HepG2 (cell line): ENCODE measurements around the gene ALG3. TPM values are rescaled to one million over a fixed set of nuclear protein-coding genes. Genes with fewer than 3 reads are reported as not detected.

Experiments used
- ATM ChIP-seq: fragments of 450-650 bp; IDR thresholded peaks from 2 replicates; pipeline ENCODE4 v1.7.1; 2017; ENCODE audit warnings: mild to moderate bottlenecking, borderline replicate concordance
- CBX5 ChIP-seq: sonication (generic); formaldehyde crosslinking; IDR thresholded peaks from 2 replicates; pipeline ENCODE4 v1.4.0; 2020; ENCODE audit warnings: missing genetic modification reagents, borderline replicate concordance
- FOXA1 ChIP-seq, 2 experiments: fragments of 450-650 bp in 1 of 2; sonication (generic) in 1 of 2; formaldehyde crosslinking in 1 of 2; IDR thresholded peaks; 2 replicates each; pipeline versions ENCODE4 v1.4.0 to v1.6.1; 2016 to 2020; ENCODE audit warnings: missing genetic modification reagents in 1 of 2
- GATAD2A ChIP-seq: IDR thresholded peaks from 2 replicates; pipeline ENCODE4 v1.6.1; 2016
- HNF4A ChIP-seq: sonication (generic); formaldehyde crosslinking; IDR thresholded peaks from 2 replicates; pipeline ENCODE4 v1.4.0; 2020; ENCODE audit warnings: missing genetic modification reagents
- HNRNPH1 ChIP-seq: fragments of 200-400 bp; formaldehyde crosslinking; optimal IDR thresholded peaks from 2 replicates; pipeline ENCODE3; 2017; ENCODE audit warnings: mild to moderate bottlenecking, low read depth, low read length
- KLF12 ChIP-seq: sonication (generic); formaldehyde crosslinking; IDR thresholded peaks from 2 replicates; pipeline ENCODE4 v1.4.0; 2020; ENCODE audit warnings: missing genetic modification reagents, borderline replicate concordance
- NFE2L2 ChIP-seq: fragments of 150-350 bp; IDR thresholded peaks from 2 replicates; pipeline ENCODE4 v1.6.1; 2014; ENCODE audit warnings: low read length
- NFYC ChIP-seq: IDR thresholded peaks from 2 replicates; pipeline ENCODE4 v1.6.1; 2016; ENCODE audit warnings: missing genetic modification reagents, missing compliant biosample characterization
- RBFOX2 ChIP-seq: fragments of 200-400 bp; formaldehyde crosslinking; IDR thresholded peaks from 2 replicates; pipeline ENCODE4 v1.6.1; 2017; ENCODE audit warnings: low read depth, mild to moderate bottlenecking, low read length
- RFXANK ChIP-seq: IDR thresholded peaks from 2 replicates; pipeline ENCODE4 v1.6.1; 2016
- SALL1 ChIP-seq: sonication (generic); formaldehyde crosslinking; IDR thresholded peaks from 2 replicates; pipeline ENCODE4 v1.8.0; 2022; ENCODE audit warnings: mild to moderate bottlenecking, missing genetic modification reagents
- SMARCC2 ChIP-seq: fragments of 450-650 bp; IDR thresholded peaks from 2 replicates; pipeline ENCODE4 v1.6.1; 2017; ENCODE audit warnings: antibody characterized with exemption, mild to moderate bottlenecking
- SRF ChIP-seq: IDR thresholded peaks from 2 replicates; pipeline ENCODE4 v1.6.1; 2011; ENCODE audit warnings: mild to moderate bottlenecking, low read depth, low read length, moderate library complexity
- TCF12 ChIP-seq, 2 experiments: fragments of 450-650 bp in 1 of 2; sonication (generic) in 1 of 2; formaldehyde crosslinking in 1 of 2; IDR thresholded peaks; 2 replicates each; pipeline versions ENCODE4 v1.6.1 to v1.8.0; 2017 to 2022; ENCODE audit warnings: antibody characterized with exemption in 1 of 2, mild to moderate bottlenecking in 1 of 2, missing genetic modification reagents in 1 of 2, moderate library complexity in 1 of 2
- THAP11 ChIP-seq: IDR thresholded peaks from 2 replicates; pipeline ENCODE4 v1.6.1; 2016; ENCODE audit warnings: missing biosample characterization, missing genetic modification reagents
- ZNF296 ChIP-seq: sonication (generic); formaldehyde crosslinking; conservative IDR thresholded peaks from 2 replicates; pipeline ENCODE4 v1.5.0; 2020; ENCODE audit warnings: mild to moderate bottlenecking, missing genetic modification reagents
- ZNF510 ChIP-seq: sonication (generic); formaldehyde crosslinking; IDR thresholded peaks from 2 replicates; pipeline ENCODE4 v1.4.0; 2020; ENCODE audit warnings: low read depth, mild to moderate bottlenecking, missing genetic modification reagents
- ZNF747 ChIP-seq: sonication (generic); formaldehyde crosslinking; IDR thresholded peaks from 2 replicates; pipeline ENCODE4 v1.8.1; 2023; ENCODE audit warnings: missing genetic modification reagents, mild to moderate bottlenecking, borderline replicate concordance
- ZNF75D ChIP-seq: sonication (generic); formaldehyde crosslinking; IDR thresholded peaks from 2 replicates; pipeline ENCODE4 v1.8.1; 2023; ENCODE audit warnings: missing genetic modification reagents, mild to moderate bottlenecking, borderline replicate concordance
- ZNF776 ChIP-seq: sonication (generic); formaldehyde crosslinking; IDR thresholded peaks from 2 replicates; pipeline ENCODE4 v1.4.0; 2020; ENCODE audit warnings: mild to moderate bottlenecking, missing genetic modification reagents
- ZNF850 ChIP-seq: sonication (generic); formaldehyde crosslinking; conservative IDR thresholded peaks from 2 replicates; pipeline ENCODE4 v1.9.0; 2021; ENCODE audit warnings: mild to moderate bottlenecking, missing genetic modification reagents
- polyA plus RNA-seq, 8 experiments: library from polyadenylated mRNA; depleted of rRNA in 3 of 8; stranded (reverse) in 7 of 8; unstranded in 1 of 8; fragments of >200 nt; fragmentation: Illumina TruSeq in 4 of 8; extraction: Trizol in 4 of 8; gene quantifications; 2 replicates each; pipeline versions ENCODE4 v1.2.1 to v1.2.3, GENCODE V29; 2011 to 2016; ENCODE audit warnings: low read depth in 4 of 8, missing spikeins in 1 of 8, mixed read lengths in 1 of 8; ENCODE audit not compliant: insufficient read depth in 1 of 8
- total RNA-seq, 5 experiments: library from RNA; depleted of rRNA; stranded (reverse); fragments of >200 nt; fragmentation: Illumina TruSeq; extraction: Trizol; gene quantifications; 2 replicates each; pipeline ENCODE4 v1.2.3, GENCODE V29; 2016; ENCODE audit warnings: low read depth in 1 of 5
- TF ChIP-seq, protein P1 (sequence below): sonication (generic); formaldehyde crosslinking; IDR thresholded peaks from 2 replicates; pipeline ENCODE4 v1.8.0; 2022; ENCODE audit warnings: mild to moderate bottlenecking, missing genetic modification reagents, borderline replicate concordance
- TF ChIP-seq, protein P2 (sequence below): sonication (generic); formaldehyde crosslinking; IDR thresholded peaks from 2 replicates; pipeline ENCODE4 v1.9.0; 2021; ENCODE audit warnings: missing genetic modification reagents, mild to moderate bottlenecking, borderline replicate concordance
- TF ChIP-seq, protein P3 (sequence below): fragments of 450-650 bp; IDR thresholded peaks from 2 replicates; pipeline ENCODE4 v1.6.1; 2016
- TF ChIP-seq, protein P4 (sequence below): sonication (generic); formaldehyde crosslinking; IDR thresholded peaks from 2 replicates; pipeline ENCODE4 v1.4.0; 2020; ENCODE audit warnings: missing genetic modification reagents

Gene ALG3
- total and polyA plus RNA-seq, 2 of the 13 experiments (the other 11 are each of a cell fraction or from before 2014, with no cell fraction given), result 46.6 to 57.1 TPM

DNA sequence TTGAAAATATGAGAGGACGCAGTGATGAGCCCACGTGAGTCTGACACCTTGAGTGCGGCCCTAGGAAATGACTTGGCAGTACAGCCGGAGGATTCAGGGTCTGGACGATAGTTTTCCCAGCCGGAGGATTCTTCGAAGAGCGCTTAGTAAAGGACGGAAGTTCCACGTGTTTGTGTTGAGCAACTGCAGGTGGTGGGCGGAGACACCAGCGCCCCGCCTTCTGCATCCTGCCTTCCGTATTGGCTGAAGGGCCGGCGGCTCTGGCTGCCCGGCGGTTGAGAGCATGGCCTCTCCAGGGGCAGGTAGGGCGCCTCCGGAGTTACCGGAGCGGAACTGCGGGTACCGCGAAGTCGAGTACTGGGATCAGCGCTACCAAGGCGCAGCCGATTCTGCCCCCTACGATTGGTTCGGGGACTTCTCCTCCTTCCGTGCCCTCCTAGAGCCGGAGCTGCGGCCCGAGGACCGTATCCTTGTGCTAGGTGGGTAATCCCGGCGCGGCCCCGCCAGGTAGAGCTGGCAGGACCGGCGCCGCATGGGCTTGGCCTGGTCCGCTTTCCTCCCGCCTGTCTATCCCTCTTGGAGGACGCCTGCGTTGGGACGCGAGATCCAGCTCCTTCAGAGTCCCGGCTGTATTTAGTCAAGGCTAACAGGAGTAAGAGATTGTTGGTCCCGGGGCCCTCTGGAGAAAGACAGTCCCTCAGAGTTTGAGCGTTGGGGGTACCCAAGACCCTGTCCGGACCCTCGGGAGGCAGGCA, 827 bp upstream of the ALG3 start, which contains the start of gene EEF1AKMT4 (continued):
- no peak for TF ChIP-seq ZNF776 (CRISPR knock-in tag)
- TF ChIP-seq THAP11, result peak; percentile 88
- no peak for TF ChIP-seq SMARCC2
- TF ChIP-seq NFE2L2, result peak; percentile 14; the same call in 1 of the 2 replicates
- TF ChIP-seq NFYC, result peak; percentile 76
- TF ChIP-seq, protein P1, sequence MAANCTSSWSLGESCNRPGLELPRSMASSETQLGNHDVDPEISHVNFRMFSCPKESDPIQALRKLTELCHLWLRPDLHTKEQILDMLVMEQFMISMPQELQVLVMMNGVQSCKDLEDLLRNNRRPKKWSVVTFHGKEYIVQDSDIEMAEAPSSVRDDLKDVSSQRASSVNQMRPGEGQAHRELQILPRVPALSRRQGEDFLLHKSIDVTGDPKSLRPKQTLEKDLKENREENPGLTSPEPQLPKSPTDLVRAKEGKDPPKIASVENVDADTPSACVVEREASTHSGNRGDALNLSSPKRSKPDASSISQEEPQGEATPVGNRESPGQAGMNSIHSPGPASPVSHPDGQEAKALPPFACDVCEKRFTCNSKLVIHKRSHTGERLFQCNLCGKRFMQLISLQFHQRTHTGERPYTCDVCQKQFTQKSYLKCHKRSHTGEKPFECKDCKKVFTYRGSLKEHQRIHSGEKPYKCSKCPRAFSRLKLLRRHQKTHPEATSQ (CRISPR knock-in tag), result no peak
- TF ChIP-seq, protein P2, sequence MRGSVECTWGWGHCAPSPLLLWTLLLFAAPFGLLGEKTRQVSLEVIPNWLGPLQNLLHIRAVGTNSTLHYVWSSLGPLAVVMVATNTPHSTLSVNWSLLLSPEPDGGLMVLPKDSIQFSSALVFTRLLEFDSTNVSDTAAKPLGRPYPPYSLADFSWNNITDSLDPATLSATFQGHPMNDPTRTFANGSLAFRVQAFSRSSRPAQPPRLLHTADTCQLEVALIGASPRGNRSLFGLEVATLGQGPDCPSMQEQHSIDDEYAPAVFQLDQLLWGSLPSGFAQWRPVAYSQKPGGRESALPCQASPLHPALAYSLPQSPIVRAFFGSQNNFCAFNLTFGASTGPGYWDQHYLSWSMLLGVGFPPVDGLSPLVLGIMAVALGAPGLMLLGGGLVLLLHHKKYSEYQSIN (CRISPR knock-in tag), result no peak
- peak; percentile 80 for TF ChIP-seq SALL1 (CRISPR knock-in tag)
- no peak for TF ChIP-seq SRF
- TF ChIP-seq, protein P3, sequence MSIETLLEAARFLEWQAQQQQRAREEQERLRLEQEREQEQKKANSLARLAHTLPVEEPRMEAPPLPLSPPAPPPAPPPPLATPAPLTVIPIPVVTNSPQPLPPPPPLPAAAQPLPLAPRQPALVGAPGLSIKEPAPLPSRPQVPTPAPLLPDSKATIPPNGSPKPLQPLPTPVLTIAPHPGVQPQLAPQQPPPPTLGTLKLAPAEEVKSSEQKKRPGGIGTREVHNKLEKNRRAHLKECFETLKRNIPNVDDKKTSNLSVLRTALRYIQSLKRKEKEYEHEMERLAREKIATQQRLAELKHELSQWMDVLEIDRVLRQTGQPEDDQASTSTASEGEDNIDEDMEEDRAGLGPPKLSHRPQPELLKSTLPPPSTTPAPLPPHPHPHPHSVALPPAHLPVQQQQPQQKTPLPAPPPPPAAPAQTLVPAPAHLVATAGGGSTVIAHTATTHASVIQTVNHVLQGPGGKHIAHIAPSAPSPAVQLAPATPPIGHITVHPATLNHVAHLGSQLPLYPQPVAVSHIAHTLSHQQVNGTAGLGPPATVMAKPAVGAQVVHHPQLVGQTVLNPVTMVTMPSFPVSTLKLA, result peak; percentile 93
- TF ChIP-seq ZNF850 (CRISPR knock-in tag), result no peak
- TF ChIP-seq RBFOX2, result peak; percentile 61
- peak; percentile 75; the same call in 1 of the 2 replicates for TF ChIP-seq KLF12
- TF ChIP-seq ZNF75D, result no peak
- no peak for TF ChIP-seq RFXANK (CRISPR knock-in tag)
- TF ChIP-seq FOXA1 (IDR thresholded peaks at IDR 0.05), result no peak
- 0 out of 2 replicates have a peak, but pooled peaks have one; percentile 5 for TF ChIP-seq FOXA1 (CRISPR knock-in tag; IDR thresholded peaks at IDR 0.05)
- TF ChIP-seq CBX5 (CRISPR knock-in tag), result no peak
- no peak for TF ChIP-seq ZNF296
- peak; percentile 20; the same call in 1 of the 2 replicates for TF ChIP-seq GATAD2A
- 0 out of 2 replicates have a peak, but pooled peaks have one; percentile 5 for TF ChIP-seq HNF4A (CRISPR knock-in tag)
- no peak for TF ChIP-seq ZNF510 (CRISPR knock-in tag)
- no peak for TF ChIP-seq HNRNPH1
- no peak; the same call in 1 of the 2 replicates for TF ChIP-seq ZNF747
- no peak for TF ChIP-seq ATM
- no peak for TF ChIP-seq TCF12 (IDR thresholded peaks at IDR 0.05)
- no peak for TF ChIP-seq TCF12 (CRISPR knock-in tag; IDR thresholded peaks at IDR 0.05)
- TF ChIP-seq, protein P4, sequence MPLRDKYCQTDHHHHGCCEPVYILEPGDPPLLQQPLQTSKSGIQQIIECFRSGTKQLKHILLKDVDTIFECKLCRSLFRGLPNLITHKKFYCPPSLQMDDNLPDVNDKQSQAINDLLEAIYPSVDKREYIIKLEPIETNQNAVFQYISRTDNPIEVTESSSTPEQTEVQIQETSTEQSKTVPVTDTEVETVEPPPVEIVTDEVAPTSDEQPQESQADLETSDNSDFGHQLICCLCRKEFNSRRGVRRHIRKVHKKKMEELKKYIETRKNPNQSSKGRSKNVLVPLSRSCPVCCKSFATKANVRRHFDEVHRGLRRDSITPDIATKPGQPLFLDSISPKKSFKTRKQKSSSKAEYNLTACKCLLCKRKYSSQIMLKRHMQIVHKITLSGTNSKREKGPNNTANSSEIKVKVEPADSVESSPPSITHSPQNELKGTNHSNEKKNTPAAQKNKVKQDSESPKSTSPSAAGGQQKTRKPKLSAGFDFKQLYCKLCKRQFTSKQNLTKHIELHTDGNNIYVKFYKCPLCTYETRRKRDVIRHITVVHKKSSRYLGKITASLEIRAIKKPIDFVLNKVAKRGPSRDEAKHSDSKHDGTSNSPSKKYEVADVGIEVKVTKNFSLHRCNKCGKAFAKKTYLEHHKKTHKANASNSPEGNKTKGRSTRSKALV (CRISPR knock-in tag), result peak; percentile 88
